Ishikawa (cell line): ENCODE measurements around the gene EFNA2.

Experiments
- CEBPB ChIP-seq: IDR thresholded peaks from 2 replicates; pipeline ENCODE4 v1.6.1; 2012
- CREB1 ChIP-seq: IDR thresholded peaks from 2 replicates; pipeline ENCODE4 v1.6.1; 2012; ENCODE audit warnings: low read depth
- EGR1 ChIP-seq: IDR thresholded peaks from 2 replicates; pipeline ENCODE4 v1.6.1; 2012
- EP300 ChIP-seq: IDR thresholded peaks from 2 replicates; pipeline ENCODE4 v1.6.1; 2012; ENCODE audit warnings: borderline replicate concordance
- FOXM1 ChIP-seq: IDR thresholded peaks from 2 replicates; pipeline ENCODE4 v1.6.1; 2012; ENCODE audit warnings: low read depth, borderline replicate concordance
- MAX ChIP-seq: IDR thresholded peaks from 2 replicates; pipeline ENCODE4 v1.6.1; 2012
- NFIC ChIP-seq: IDR thresholded peaks from 2 replicates; pipeline ENCODE4 v1.6.1; 2012
- RAD21 ChIP-seq: IDR thresholded peaks from 2 replicates; pipeline ENCODE4 v1.6.1; 2012; ENCODE audit warnings: low read depth
- TAF1 ChIP-seq: IDR thresholded peaks from 2 replicates; pipeline ENCODE4 v1.6.1; 2012; ENCODE audit warnings: low read depth, mild to moderate bottlenecking
- TCF12 ChIP-seq: IDR thresholded peaks from 2 replicates; pipeline ENCODE4 v1.6.1; 2012; ENCODE audit warnings: low read depth
- TEAD4 ChIP-seq: IDR thresholded peaks from 2 replicates; pipeline ENCODE4 v1.6.1; 2012
- YY1 ChIP-seq: IDR thresholded peaks from 2 replicates; pipeline ENCODE4 v1.6.1; 2012; ENCODE audit warnings: low read depth
- ZBTB7A ChIP-seq: IDR thresholded peaks from 2 replicates; pipeline ENCODE4 v1.6.1; 2012; ENCODE audit warnings: low read depth
- TF ChIP-seq, protein P1 (sequence below): IDR thresholded peaks from 2 replicates; pipeline ENCODE4 v1.6.1; 2012; ENCODE audit warnings: low read depth, mild to moderate bottlenecking
- TF ChIP-seq, protein P2 (sequence below): IDR thresholded peaks from 2 replicates; pipeline ENCODE4 v1.6.1; 2012

Gene EFNA2

GRCh38 chr19:1273263-1274041 is 12.2 kb upstream of the EFNA2 start:
- no peak for TF ChIP-seq TCF12
- TF ChIP-seq NFIC: no peak
- no peak for TF ChIP-seq EGR1
- TF ChIP-seq, protein P1, sequence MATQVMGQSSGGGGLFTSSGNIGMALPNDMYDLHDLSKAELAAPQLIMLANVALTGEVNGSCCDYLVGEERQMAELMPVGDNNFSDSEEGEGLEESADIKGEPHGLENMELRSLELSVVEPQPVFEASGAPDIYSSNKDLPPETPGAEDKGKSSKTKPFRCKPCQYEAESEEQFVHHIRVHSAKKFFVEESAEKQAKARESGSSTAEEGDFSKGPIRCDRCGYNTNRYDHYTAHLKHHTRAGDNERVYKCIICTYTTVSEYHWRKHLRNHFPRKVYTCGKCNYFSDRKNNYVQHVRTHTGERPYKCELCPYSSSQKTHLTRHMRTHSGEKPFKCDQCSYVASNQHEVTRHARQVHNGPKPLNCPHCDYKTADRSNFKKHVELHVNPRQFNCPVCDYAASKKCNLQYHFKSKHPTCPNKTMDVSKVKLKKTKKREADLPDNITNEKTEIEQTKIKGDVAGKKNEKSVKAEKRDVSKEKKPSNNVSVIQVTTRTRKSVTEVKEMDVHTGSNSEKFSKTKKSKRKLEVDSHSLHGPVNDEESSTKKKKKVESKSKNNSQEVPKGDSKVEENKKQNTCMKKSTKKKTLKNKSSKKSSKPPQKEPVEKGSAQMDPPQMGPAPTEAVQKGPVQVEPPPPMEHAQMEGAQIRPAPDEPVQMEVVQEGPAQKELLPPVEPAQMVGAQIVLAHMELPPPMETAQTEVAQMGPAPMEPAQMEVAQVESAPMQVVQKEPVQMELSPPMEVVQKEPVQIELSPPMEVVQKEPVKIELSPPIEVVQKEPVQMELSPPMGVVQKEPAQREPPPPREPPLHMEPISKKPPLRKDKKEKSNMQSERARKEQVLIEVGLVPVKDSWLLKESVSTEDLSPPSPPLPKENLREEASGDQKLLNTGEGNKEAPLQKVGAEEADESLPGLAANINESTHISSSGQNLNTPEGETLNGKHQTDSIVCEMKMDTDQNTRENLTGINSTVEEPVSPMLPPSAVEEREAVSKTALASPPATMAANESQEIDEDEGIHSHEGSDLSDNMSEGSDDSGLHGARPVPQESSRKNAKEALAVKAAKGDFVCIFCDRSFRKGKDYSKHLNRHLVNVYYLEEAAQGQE: no peak
- TF ChIP-seq EP300: no peak
- no peak for TF ChIP-seq TAF1
- TF ChIP-seq TEAD4: no peak
- no peak for TF ChIP-seq FOXM1
- TF ChIP-seq, protein P2, sequence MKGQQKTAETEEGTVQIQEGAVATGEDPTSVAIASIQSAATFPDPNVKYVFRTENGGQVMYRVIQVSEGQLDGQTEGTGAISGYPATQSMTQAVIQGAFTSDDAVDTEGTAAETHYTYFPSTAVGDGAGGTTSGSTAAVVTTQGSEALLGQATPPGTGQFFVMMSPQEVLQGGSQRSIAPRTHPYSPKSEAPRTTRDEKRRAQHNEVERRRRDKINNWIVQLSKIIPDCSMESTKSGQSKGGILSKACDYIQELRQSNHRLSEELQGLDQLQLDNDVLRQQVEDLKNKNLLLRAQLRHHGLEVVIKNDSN: no peak

GRCh38 chr19:1274081-1274851 is 11.4 kb upstream of the EFNA2 start:
- TF ChIP-seq, protein P1: no peak
- TF ChIP-seq FOXM1 (no peak), CREB1 (no peak), TEAD4 (no peak), EGR1 (no peak)

GRCh38 chr19:1274852-1275259 is 10.8 kb upstream of the EFNA2 start:
- TF ChIP-seq ZBTB7A (no peak; the same call in 1 of the 2 replicates), TCF12 (no peak), FOXM1 (no peak), EGR1 (no peak), EP300 (no peak), CREB1 (no peak), CEBPB (no peak), NFIC (no peak)

DNA sequence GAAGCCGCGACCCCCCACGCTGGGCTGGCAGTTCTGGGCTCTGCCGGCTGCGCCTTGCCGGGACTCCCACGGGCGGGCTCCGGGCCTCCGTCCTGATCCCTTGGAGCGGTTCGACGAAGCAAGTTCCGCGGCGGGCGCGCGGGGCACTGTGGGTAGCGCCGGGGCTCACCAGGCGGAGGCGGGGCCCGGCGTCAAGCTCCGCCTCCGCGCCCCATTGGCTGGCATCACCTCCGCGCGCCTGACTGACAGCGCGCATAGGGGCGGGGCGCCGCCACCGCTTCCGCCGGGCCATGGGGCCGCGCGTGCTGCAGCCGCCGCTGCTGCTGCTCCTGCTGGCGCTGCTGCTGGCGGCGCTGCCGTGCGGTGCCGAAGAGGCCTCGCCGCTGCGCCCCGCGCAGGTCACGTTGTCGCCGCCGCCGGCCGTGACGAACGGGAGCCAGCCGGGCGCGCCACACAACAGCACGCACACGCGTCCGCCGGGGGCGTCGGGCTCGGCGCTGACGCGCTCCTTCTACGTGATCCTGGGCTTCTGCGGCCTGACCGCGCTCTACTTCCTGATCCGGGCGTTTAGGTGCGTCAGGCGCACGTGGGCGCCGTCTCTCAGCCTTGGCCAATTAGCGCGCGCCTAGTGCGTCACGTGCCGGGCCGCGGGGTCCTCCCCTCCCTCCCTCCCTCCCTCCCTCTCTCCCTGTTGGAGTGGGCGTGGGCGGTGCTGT is 10.3 kb upstream of the EFNA2 start, which contains the start of gene FAM174C:
Gene FAM174C (plus strand): TSS at position 271 of the 716 bp plus-strand sequence. CDS start 20 bp downstream, at position 291.
- TF ChIP-seq RAD21: no peak
- peak; percentile 77 for TF ChIP-seq MAX
- no peak; the same call in 1 of the 2 replicates for TF ChIP-seq TCF12
- TF ChIP-seq CREB1: peak; percentile 78
- TF ChIP-seq NFIC: no peak
- TF ChIP-seq ZBTB7A: no peak
- no peak; the same call in 1 of the 2 replicates for TF ChIP-seq YY1
- peak; percentile 98; the same call in 1 of the 2 replicates for TF ChIP-seq EGR1
- TF ChIP-seq, protein P1: no peak
- no peak for TF ChIP-seq EP300
- TF ChIP-seq TEAD4: no peak
- TF ChIP-seq FOXM1: no peak
- TF ChIP-seq, protein P2: peak; percentile 99
- no peak for TF ChIP-seq CEBPB
- peak; percentile 70; the same call in 1 of the 2 replicates for TF ChIP-seq TAF1
